Mesenchymal stem cell (in vitro differentiated cells and primary cell): ENCODE data around the gene NUDT16.
A peak's percentile ranks its signal among the peaks of the same experiment; 100 is the strongest.

ENCODE experiments used
- DNase-seq: peaks from one replicate; pipeline ENCODE4 v3.0.0-alpha.2; 2013
- H2AFZ ChIP-seq: one replicate; pipeline ENCODE4 v1.6.1; 2013; ENCODE audit warnings: low read depth, mild to moderate bottlenecking, control low read depth, inconsistent platforms, low read length, moderate library complexity
- H2AK5ac ChIP-seq: 2 replicates; pipeline ENCODE4 v1.6.1; 2013; ENCODE audit warnings: low read length, moderate library complexity, mild to moderate bottlenecking, inconsistent platforms; ENCODE audit not compliant: severe bottlenecking
- H2BK120ac ChIP-seq: one replicate; pipeline ENCODE4 v1.6.1; 2013; ENCODE audit warnings: low read depth, mild to moderate bottlenecking, inconsistent platforms, low read length, moderate library complexity
- H2BK12ac ChIP-seq, 2 experiments: one replicate each; pipeline ENCODE4 v1.6.1; 2013; ENCODE audit warnings: inconsistent platforms in 2 of 2, low read length in 2 of 2, mild to moderate bottlenecking in 2 of 2, moderate library complexity in 2 of 2, control low read depth in 1 of 2
- H2BK15ac ChIP-seq: one replicate; pipeline ENCODE4 v1.6.1; 2013; ENCODE audit warnings: mild to moderate bottlenecking, low read depth, inconsistent platforms; ENCODE audit not compliant: poor library complexity, severe bottlenecking
- H2BK5ac ChIP-seq: 2 replicates; pipeline ENCODE4 v1.6.1; 2013; ENCODE audit warnings: low read depth, mild to moderate bottlenecking, low read length, control low read depth, inconsistent platforms; ENCODE audit not compliant: poor library complexity, severe bottlenecking
- H3K14ac ChIP-seq, 2 experiments: one replicate each; pipeline ENCODE4 v1.6.1; 2013; ENCODE audit warnings: inconsistent platforms in 2 of 2, low read length in 2 of 2, control low read depth in 1 of 2, mild to moderate bottlenecking in 1 of 2, moderate library complexity in 1 of 2
- H3K18ac ChIP-seq, 2 experiments: one replicate each; pipeline ENCODE4 v1.6.1; 2013; ENCODE audit warnings: inconsistent platforms in 2 of 2, low read length in 2 of 2, control low read depth in 1 of 2, low read depth in 1 of 2, mild to moderate bottlenecking in 1 of 2
- H3K23ac ChIP-seq, 2 experiments: one replicate each; pipeline ENCODE4 v1.6.1; 2013; ENCODE audit warnings: inconsistent platforms in 2 of 2, low read length in 2 of 2, mild to moderate bottlenecking in 2 of 2, moderate library complexity in 2 of 2, control low read depth in 1 of 2
- H3K27ac ChIP-seq: 2 replicates; pipeline ENCODE4 v1.5.1; 2013; ENCODE audit warnings: mild to moderate bottlenecking, moderate library complexity, low read length, control low read depth, inconsistent platforms; ENCODE audit not compliant: poor library complexity, severe bottlenecking
- H3K27me3 ChIP-seq, 2 experiments: 2 replicates each; pipeline versions ENCODE4 v1.6.1 to v1.7.0; 2013; ENCODE audit warnings: low read length in 2 of 2, mild to moderate bottlenecking in 2 of 2, moderate library complexity in 2 of 2, control low read depth in 1 of 2, inconsistent platforms in 1 of 2; ENCODE audit not compliant: control insufficient read depth in 1 of 2, insufficient read depth in 1 of 2
- H3K36me3 ChIP-seq, 2 experiments: 2 replicates each; pipeline versions ENCODE4 v1.6.1 to v1.7.0; 2013; ENCODE audit warnings: low read length in 2 of 2, control low read depth in 1 of 2, inconsistent platforms in 1 of 2, low read depth in 1 of 2, mild to moderate bottlenecking in 1 of 2; ENCODE audit not compliant: insufficient read depth in 2 of 2, control insufficient read depth in 1 of 2
- H3K4ac ChIP-seq, 2 experiments: one replicate each; pipeline ENCODE4 v1.6.1; 2013; ENCODE audit warnings: inconsistent platforms in 2 of 2, low read length in 2 of 2, mild to moderate bottlenecking in 2 of 2, moderate library complexity in 2 of 2, control low read depth in 1 of 2, low read depth in 1 of 2
- H3K4me1 ChIP-seq: 2 replicates; pipeline ENCODE4 v1.6.1; 2013; ENCODE audit warnings: low read depth, low read length, control low read depth; ENCODE audit not compliant: control insufficient read depth, insufficient read depth
- H3K4me2 ChIP-seq: 2 replicates; pipeline ENCODE4 v1.6.1; 2013; ENCODE audit warnings: low read length, mild to moderate bottlenecking, inconsistent platforms; ENCODE audit not compliant: poor library complexity, severe bottlenecking
- H3K4me3 ChIP-seq, 2 experiments: 2 replicates each; pipeline versions ENCODE4 v1.5.1 to v1.7.0; 2013; ENCODE audit warnings: low read length in 2 of 2, mild to moderate bottlenecking in 2 of 2, control low read depth in 1 of 2, low read depth in 1 of 2; ENCODE audit not compliant: insufficient read depth in 1 of 2
- H3K79me1 ChIP-seq: replicated peaks from 2 replicates; pipeline ENCODE4 v1.6.1; 2013; ENCODE audit warnings: mild to moderate bottlenecking, control low read depth, low read length, inconsistent platforms; ENCODE audit not compliant: poor library complexity, severe bottlenecking
- H3K9ac ChIP-seq: 2 replicates; pipeline ENCODE4 v1.7.0; 2013; ENCODE audit warnings: mild to moderate bottlenecking, low read length, moderate library complexity
- H3K9me3 ChIP-seq: 2 replicates; pipeline ENCODE4 v1.7.0; 2013; ENCODE audit warnings: mild to moderate bottlenecking, low read length; ENCODE audit not compliant: control insufficient read depth
- H4K8ac ChIP-seq: one replicate; pipeline ENCODE4 v1.6.1; 2013; ENCODE audit warnings: inconsistent platforms, mild to moderate bottlenecking, low read length, moderate library complexity
- H4K91ac ChIP-seq: one replicate; pipeline ENCODE4 v1.6.1; 2013; ENCODE audit warnings: mild to moderate bottlenecking, low read length, inconsistent platforms
- WGBS: methylation state at CpG from one replicate; pipeline ENCODE4 v1.1.7; 2013; ENCODE audit warnings: mixed read lengths; 5-methylcytosine and 5-hydroxymethylcytosine counted together

Gene NUDT16

GRCh38 chr3:131401978-131402377 is 20.4 kb downstream of the NUDT16 start:
- no peaks in the 10 kb centered on the region for H3K27me3 ChIP-seq
- 0% methylated on average over 1 of the region's 3 CpGs for WGBS

GRCh38 chr3:131402391-131403039 is 20.9 kb downstream of the NUDT16 start:
- H2AK5ac ChIP-seq = no peak overlapping the region

More at GRCh38 chr3:131401978-131402377, 20.4 kb downstream of the NUDT16 start:
- no peak overlapping the region for H2BK15ac ChIP-seq
- H3K79me1 ChIP-seq = no peaks in the 10 kb centered on the region
- peak overlapping the region in 1 of 2 experiments; percentile 0 for H2BK12ac ChIP-seq
- no peak overlapping the region for H2AK5ac ChIP-seq
- H3K23ac ChIP-seq = no peak overlapping the region
- H2AFZ ChIP-seq = no peak overlapping the region
- no peaks in the 10 kb centered on the region for H3K36me3 ChIP-seq
- no peak overlapping the region for H3K14ac ChIP-seq
- no peak overlapping the region for H3K27ac ChIP-seq
- no peak overlapping the region for H3K4me2 ChIP-seq
- H3K9me3 ChIP-seq = peaks cover 5% of the 10 kb centered on the region
- H3K9ac ChIP-seq = no peak overlapping the region
- H2BK120ac ChIP-seq = no peak overlapping the region
- H3K18ac ChIP-seq = no peak overlapping the region
- H3K4ac ChIP-seq = no peak overlapping the region
- no peak overlapping the region for H4K8ac ChIP-seq
- H4K91ac ChIP-seq = no peak overlapping the region
- H2BK5ac ChIP-seq = no peak overlapping the region
- no peak overlapping the region for H3K4me3 ChIP-seq
- no peak for DNase-seq
- no peaks in the 10 kb centered on the region for H3K4me1 ChIP-seq

GRCh38 chr3:131403216-131403895 is 21.8 kb downstream of the NUDT16 start:
- no peak overlapping the region for H4K8ac ChIP-seq
- DNase-seq = no peak
- H4K91ac ChIP-seq = no peak overlapping the region
- no peak overlapping the region for H2BK15ac ChIP-seq
- no peak overlapping the region for H3K18ac ChIP-seq
- no peak overlapping the region for H3K4me3 ChIP-seq
- H2AFZ ChIP-seq = no peak overlapping the region
- no peaks in the 10 kb centered on the region for H3K36me3 ChIP-seq
- H3K27ac ChIP-seq = no peak overlapping the region
- H3K14ac ChIP-seq = no peak overlapping the region
- H3K9ac ChIP-seq = no peak overlapping the region
- no peak overlapping the region for H3K4me2 ChIP-seq
- H2BK12ac ChIP-seq = no peak overlapping the region
- H3K23ac ChIP-seq = no peak overlapping the region
- no peaks in the 10 kb centered on the region for H3K4me1 ChIP-seq
- 89% methylated on average over 3 of the region's 3 CpGs for WGBS
- no peak overlapping the region for H2BK120ac ChIP-seq
- H3K27me3 ChIP-seq = no peaks in the 10 kb centered on the region
- H3K79me1 ChIP-seq = no peaks in the 10 kb centered on the region
- H3K4ac ChIP-seq = no peak overlapping the region
- peaks cover 5% of the 10 kb centered on the region for H3K9me3 ChIP-seq
- H2AK5ac ChIP-seq = no peak overlapping the region
- no peak overlapping the region for H2BK5ac ChIP-seq

More at GRCh38 chr3:131402391-131403039, 20.9 kb downstream of the NUDT16 start:
- WGBS = 77% methylated on average over 3 of the region's 6 CpGs
- Histone ChIP-seq H3K27ac (no peak overlapping the region), H3K27me3 (no peaks in the 10 kb centered on the region), H2BK120ac (no peak overlapping the region), H3K9ac (no peak overlapping the region), H3K23ac (no peak overlapping the region), H2BK15ac (no peak overlapping the region), H3K4me3 (no peak overlapping the region), H3K36me3 (no peaks in the 10 kb centered on the region), H3K4me2 (no peak overlapping the region), H2BK12ac (peak overlapping the region in 1 of 2 experiments; percentile 0), H3K9me3 (peaks cover 5% of the 10 kb centered on the region), H2AFZ (no peak overlapping the region), H3K79me1 (no peaks in the 10 kb centered on the region), H3K14ac (no peak overlapping the region), H4K8ac (no peak overlapping the region), H3K4me1 (no peaks in the 10 kb centered on the region), H3K18ac (no peak overlapping the region), H4K91ac (no peak overlapping the region), H3K4ac (no peak overlapping the region), H2BK5ac (no peak overlapping the region)
- DNase-seq = peak; percentile 17

- no peak overlapping the region for H3K9ac ChIP-seq
- WGBS = 80% methylated on average over 1 of the region's 1 CpG
- no peak overlapping the region for H4K8ac ChIP-seq
- H3K14ac ChIP-seq = no peak overlapping the region
- no peak overlapping the region for H2BK120ac ChIP-seq
- H3K4me1 ChIP-seq = no peaks in the 10 kb centered on the region
- no peak overlapping the region for H2BK5ac ChIP-seq
- H3K4me2 ChIP-seq = no peak overlapping the region
- H2AK5ac ChIP-seq = no peak overlapping the region
- H3K27ac ChIP-seq = no peak overlapping the region
- no peak overlapping the region for H2AFZ ChIP-seq
- no peak overlapping the region for H3K23ac ChIP-seq
- no peak for DNase-seq
- H3K36me3 ChIP-seq = no peaks in the 10 kb centered on the region
- H3K79me1 ChIP-seq = no peaks in the 10 kb centered on the region
- H3K27me3 ChIP-seq = no peaks in the 10 kb centered on the region
- no peak overlapping the region for H4K91ac ChIP-seq
- H3K9me3 ChIP-seq = peaks cover 5% of the 10 kb centered on the region
- H3K4me3 ChIP-seq = no peak overlapping the region
- no peak overlapping the region for H3K4ac ChIP-seq
- no peak overlapping the region for H3K18ac ChIP-seq
- no peak overlapping the region for H2BK12ac ChIP-seq
- H2BK15ac ChIP-seq = no peak overlapping the region
Observed at GRCh38 chr3:131405411-131405810, 23.8 kb downstream of the NUDT16 start.
